Parathyroid adenoma (tissue), 2 donors: ENCODE results near the gene TULP4.

Experiments used
- H2AFZ ChIP-seq: fragments of 300-600 bp; sonication (generic); one replicate; pipeline ENCODE4 v1.7.0; 2017; ENCODE audit warnings: antibody characterized with exemption, mild to moderate bottlenecking
- H3K27ac ChIP-seq: fragments of 300-600 bp; sonication (generic); one replicate; pipeline ENCODE4 v1.7.0; 2017
- H3K27me3 ChIP-seq: fragments of 300-600 bp; sonication (generic); one replicate; pipeline ENCODE4 v1.7.0; 2017; ENCODE audit warnings: low read length; ENCODE audit not compliant: control insufficient read depth, insufficient read depth
- H3K36me3 ChIP-seq: fragments of 300-600 bp; sonication (generic); one replicate; pipeline ENCODE4 v1.7.0; 2017; ENCODE audit warnings: low read length; ENCODE audit not compliant: control insufficient read depth, insufficient read depth
- H3K4me1 ChIP-seq: fragments of 300-600 bp; sonication (generic); one replicate; pipeline ENCODE4 v1.7.0; 2017; ENCODE audit warnings: control low read depth
- H3K4me2 ChIP-seq: fragments of 300-600 bp; sonication (generic); one replicate; pipeline ENCODE4 v1.7.0; 2017; ENCODE audit warnings: low read length
- H3K4me3 ChIP-seq: fragments of 300-600 bp; sonication (generic); one replicate; pipeline ENCODE4 v1.7.0; 2017; ENCODE audit warnings: low read depth, low read length
- H3K79me2 ChIP-seq: fragments of 300-600 bp; sonication (generic); one replicate; pipeline ENCODE4 v1.7.0; 2017; ENCODE audit warnings: control low read depth
- H3K9ac ChIP-seq: fragments of 300-600 bp; sonication (generic); one replicate; pipeline ENCODE4 v1.7.0; 2017; ENCODE audit warnings: mild to moderate bottlenecking
- H3K9me3 ChIP-seq: fragments of 300-600 bp; sonication (generic); one replicate; pipeline ENCODE4 v1.7.0; 2017; ENCODE audit warnings: low read length; ENCODE audit not compliant: control insufficient read depth
- CTCF ChIP-seq: fragments of 300-600 bp; sonication (generic); IDR thresholded peaks from one replicate; pipeline ENCODE4 v1.7.0; 2017; ENCODE audit warnings: antibody characterized with exemption, mild to moderate bottlenecking
- donor health status: primary hyperparathyroidism.

TULP4 gene

GRCh38 chr6:158516098-158516497 is 203.8 kb downstream of the TULP4 start:
- Histone ChIP-seq H3K27ac (no peak overlapping the region), H3K36me3 (no peaks in the 10 kb centered on the region), H3K4me3 (no peak overlapping the region), H2AFZ (no peak overlapping the region), H3K4me2 (no peak overlapping the region), H3K27me3 (no peaks in the 10 kb centered on the region), H3K9me3 (no peaks in the 10 kb centered on the region), H3K79me2 (no peaks in the 10 kb centered on the region), H3K4me1 (no peaks in the 10 kb centered on the region), H3K9ac (no peak overlapping the region)
- no peak for TF ChIP-seq CTCF

GRCh38 chr6:158517038-158517437 is 204.8 kb downstream of the TULP4 start:
- H3K27me3 ChIP-seq = no peaks in the 10 kb centered on the region
- no peak overlapping the region for H3K9ac ChIP-seq
- no peaks in the 10 kb centered on the region for H3K4me1 ChIP-seq
- no peaks in the 10 kb centered on the region for H3K9me3 ChIP-seq
- no peaks in the 10 kb centered on the region for H3K79me2 ChIP-seq
- H2AFZ ChIP-seq = no peak overlapping the region
- no peaks in the 10 kb centered on the region for H3K36me3 ChIP-seq
- H3K4me3 ChIP-seq = no peak overlapping the region
- H3K4me2 ChIP-seq = no peak overlapping the region
- no peak overlapping the region for H3K27ac ChIP-seq
- no peak for TF ChIP-seq CTCF

- H3K4me2 ChIP-seq = no peak overlapping the region
- H3K36me3 ChIP-seq = no peaks in the 10 kb centered on the region
- no peaks in the 10 kb centered on the region for H3K9me3 ChIP-seq
- no peaks in the 10 kb centered on the region for H3K27me3 ChIP-seq
- no peak overlapping the region for H3K27ac ChIP-seq
- no peaks in the 10 kb centered on the region for H3K79me2 ChIP-seq
- no peak overlapping the region for H3K9ac ChIP-seq
- no peak for TF ChIP-seq CTCF
- H3K4me1 ChIP-seq = no peaks in the 10 kb centered on the region
- no peak overlapping the region for H2AFZ ChIP-seq
- no peak overlapping the region for H3K4me3 ChIP-seq
Measured at GRCh38 chr6:158517581-158517980, 205.3 kb downstream of the TULP4 start.

GRCh38 chr6:158518191-158519127 is 206.2 kb downstream of the TULP4 start:
- no peaks in the 10 kb centered on the region for H3K27me3 ChIP-seq

More at GRCh38 chr6:158518191-158519127, 206.2 kb downstream of the TULP4 start:
- H3K36me3 ChIP-seq = no peaks in the 10 kb centered on the region
- H3K9me3 ChIP-seq = no peaks in the 10 kb centered on the region
- H2AFZ ChIP-seq = no peak overlapping the region
- H3K4me1 ChIP-seq = no peaks in the 10 kb centered on the region
- H3K79me2 ChIP-seq = no peaks in the 10 kb centered on the region
- no peak overlapping the region for H3K4me3 ChIP-seq
- peak; percentile 55 for TF ChIP-seq CTCF
- no peak overlapping the region for H3K9ac ChIP-seq
- peak overlapping the region; percentile 47 for H3K4me2 ChIP-seq
- no peak overlapping the region for H3K27ac ChIP-seq
